ENCODE measurements around the gene PTTG1IP. TPM values are rescaled to one million over a fixed set of nuclear protein-coding genes. Genes with fewer than 3 reads are reported as not detected.

Gene PTTG1IP
- total and polyA plus RNA-seq, 2 of the 4 experiments (the other 2 are of a cell fraction) = 167 to 194 TPM

DNA sequence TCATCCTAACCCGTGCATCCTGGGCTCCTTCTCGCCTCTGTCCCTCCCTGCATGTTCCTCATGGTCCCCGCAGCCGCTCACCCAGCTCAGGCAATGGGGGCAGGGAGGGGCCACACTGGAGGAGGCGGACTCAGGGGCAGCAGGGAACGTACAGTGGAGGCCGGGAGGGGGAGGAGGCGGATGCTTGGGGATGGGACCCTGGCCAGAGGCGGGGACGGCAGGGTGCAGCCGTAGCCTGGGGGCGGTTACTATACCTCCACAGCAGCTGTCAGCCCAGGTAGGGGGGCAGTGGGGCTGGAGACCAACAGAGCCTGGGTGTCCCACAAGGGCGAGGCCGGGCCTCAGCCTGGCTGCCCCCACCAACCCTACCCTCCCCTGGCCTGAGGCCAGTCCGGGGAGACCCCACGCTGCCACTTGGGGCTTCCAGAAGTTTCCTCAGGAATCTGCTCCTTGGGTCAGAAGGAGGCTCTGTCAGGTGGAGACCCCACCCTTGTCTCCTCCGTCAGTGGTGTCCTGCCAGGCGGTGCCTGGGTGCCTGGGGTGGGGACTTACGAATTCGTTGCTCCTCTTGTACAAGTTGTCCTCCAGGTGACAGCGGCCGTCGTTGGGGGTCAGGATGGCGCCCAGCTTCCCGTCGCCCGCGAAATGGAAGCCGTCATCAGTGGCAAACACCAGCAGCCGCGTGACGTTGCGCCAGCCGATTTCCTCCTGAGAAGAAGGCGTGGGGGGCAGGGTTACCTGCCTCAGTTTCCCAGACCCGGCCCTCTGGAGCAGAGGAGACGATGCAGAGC, 26.5 kb upstream of the PTTG1IP start:
- WGBS, 2 experiments (ENCODE audit: extremely low coverage in 2 of 2, insufficient read length in 1 of 2) = 89% methylated on average over 20 of the region's 37 CpGs; no CpG with 5 or more reads in 1 of the 2 experiments
- peaks cover 15% of the 10 kb centered on the region; the same call in 1 of the 2 replicates for H3K9me1 ChIP-seq (ENCODE audit: insufficient read depth, low read length)
- TF ChIP-seq, protein P1, sequence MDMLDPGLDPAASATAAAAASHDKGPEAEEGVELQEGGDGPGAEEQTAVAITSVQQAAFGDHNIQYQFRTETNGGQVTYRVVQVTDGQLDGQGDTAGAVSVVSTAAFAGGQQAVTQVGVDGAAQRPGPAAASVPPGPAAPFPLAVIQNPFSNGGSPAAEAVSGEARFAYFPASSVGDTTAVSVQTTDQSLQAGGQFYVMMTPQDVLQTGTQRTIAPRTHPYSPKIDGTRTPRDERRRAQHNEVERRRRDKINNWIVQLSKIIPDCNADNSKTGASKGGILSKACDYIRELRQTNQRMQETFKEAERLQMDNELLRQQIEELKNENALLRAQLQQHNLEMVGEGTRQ (IDR thresholded peaks at IDR 0.05; ENCODE audit: low read depth, low read length) = no peak
- TF ChIP-seq POLR2A (IDR thresholded peaks at IDR 0.05; ENCODE audit: low read depth, low read length) (no peak), NFE2L2 (IDR thresholded peaks at IDR 0.05; ENCODE audit: low read depth, low read length) (no peak), CHD1 (IDR thresholded peaks at IDR 0.05; ENCODE audit: low read depth, low read length) (no peak), MAFK (IDR thresholded peaks at IDR 0.05; ENCODE audit: low read depth, low read length) (no peak), SMC3 (IDR thresholded peaks at IDR 0.05; ENCODE audit: low read depth, low read length) (no peak)

More for the DNA sequence above, 26.5 kb upstream of the PTTG1IP start:
- Histone ChIP-seq H4K8ac (ENCODE audit: low read depth in 2 of 2, low read length in 2 of 2) (no peak overlapping the region), H3K56ac (ENCODE audit: extremely low read depth, insufficient read depth, low read length) (no peak overlapping the region), H4K5ac (ENCODE audit: low read depth, low read length) (no peak overlapping the region), H2AK5ac (ENCODE audit: low read depth, low read length) (no peak overlapping the region), H3K4me3 (ENCODE audit: insufficient read depth, low read depth, low read length) (no peak overlapping the region), H3K27ac (ENCODE audit: insufficient read depth, low read length) (no peak overlapping the region), H3K18ac (ENCODE audit: low read depth, low read length) (no peak overlapping the region), H2BK20ac (ENCODE audit: low read depth, low read length) (no peak overlapping the region), H3K4ac (ENCODE audit: low read depth, low read length) (no peak overlapping the region), H3K36me3 (ENCODE audit: control insufficient read depth, insufficient read depth, low read length) (no peaks in the 10 kb centered on the region), H2BK120ac (ENCODE audit: low read depth, low read length) (no peak overlapping the region), H3K4me1 (ENCODE audit: control insufficient read depth, insufficient read depth, low read length) (no peaks in the 10 kb centered on the region), H2BK15ac (ENCODE audit: low read depth, low read length) (no peak overlapping the region), H3K23ac (ENCODE audit: low read depth, low read length) (no peak overlapping the region), H2AFZ (replicated peaks; ENCODE audit: low read length, poor library complexity) (no peak overlapping the region), H2BK5ac (ENCODE audit: low read depth, low read length, poor library complexity, severe bottlenecking) (no peak overlapping the region), H3K9me3 (ENCODE audit: control insufficient read depth, insufficient read depth, low read length) (no peaks in the 10 kb centered on the region), H3K9ac (ENCODE audit: low read depth, low read length) (no peak overlapping the region), H2AK9ac (replicated peaks; ENCODE audit: low read depth, low read length, poor library complexity) (no peak overlapping the region), H4K91ac (ENCODE audit: insufficient read depth, low read depth, low read length) (no peak overlapping the region), H3K14ac (replicated peaks; ENCODE audit: low read depth, low read length) (no peak overlapping the region), H4K20me1 (ENCODE audit: insufficient read depth, low read length) (no peaks in the 10 kb centered on the region), H3K27me3 (ENCODE audit: control insufficient read depth, insufficient read depth, low read length) (peaks cover 74% of the 10 kb centered on the region), H3K4me2 (ENCODE audit: low read depth, low read length) (no peak overlapping the region), H3K79me1 (ENCODE audit: low read depth in 1 of 2, low read length in 2 of 2) (no peaks in the 10 kb centered on the region)
- dilution Hi-C loops (cut with HindIII; ENCODE audit: low sequenced_read_pairs, unreplicated experiment) (no loop called here), intact Hi-C loops (cut with micrococcal nuclease) (no loop called here), in situ Hi-C loops (cut with MboI; ENCODE audit: low sequenced_read_pairs) (no loop called here)
- ATAC-seq (ENCODE audit: low read depth) = no peak
- POLR2A ChIA-PET (ENCODE audit: unreplicated experiment) = no interaction called here
- CTCF ChIA-PET = no interaction called here
- BruUV-seq (replicated peaks) = no TSS peak
- DNase-seq = no peak

All from IMR-90 (cell line).